Neural cell (in vitro differentiated cells): ENCODE measurements around the gene STEAP1B. TPM values are rescaled to one million over a fixed set of nuclear protein-coding genes. Genes with fewer than 3 reads are reported as not detected.

Experiments used
- H2AFZ ChIP-seq: fragments of 200-600, 300-800 bp; sonication (generic), shearing (Covaris generic); 2 replicates; pipeline ENCODE4 v1.6.0; 2014; ENCODE audit warnings: low read depth, mild to moderate bottlenecking, antibody characterized with exemption, low read length, moderate library complexity
- H3F3A ChIP-seq: fragments of 200-600 bp; shearing (Covaris generic); 2 replicates; pipeline ENCODE4 v1.6.1; 2016; ENCODE audit warnings: mild to moderate bottlenecking, moderate library complexity, mixed read lengths, antibody characterized with exemption, low read length; ENCODE audit not compliant: insufficient read depth, poor library complexity, severe bottlenecking
- H3K27ac ChIP-seq: fragments of 200-600, 300-800 bp; sonication (generic), shearing (Covaris generic); 2 replicates; pipeline ENCODE4 v1.5.1; 2014; ENCODE audit warnings: mild to moderate bottlenecking, low read length, moderate library complexity
- H3K27me3 ChIP-seq: fragments of 300-800, 200-600 bp; sonication (generic), shearing (Covaris generic); 2 replicates; pipeline ENCODE4 v1.6.0; 2014; ENCODE audit warnings: mild to moderate bottlenecking, low read depth, low read length, moderate library complexity; ENCODE audit not compliant: insufficient read depth
- H3K36me3 ChIP-seq: fragments of 300-800, 200-600 bp; sonication (generic), shearing (Covaris generic); 2 replicates; pipeline ENCODE4 v1.5.1; 2014; ENCODE audit warnings: mild to moderate bottlenecking, antibody characterized with exemption, low read length, moderate library complexity; ENCODE audit not compliant: insufficient read depth
- H3K4me2 ChIP-seq: fragments of 300-800, 200-600 bp; sonication (generic), shearing (Covaris generic); 2 replicates; pipeline ENCODE4 v1.6.0; 2014; ENCODE audit warnings: mild to moderate bottlenecking, low read length
- H3K4me3 ChIP-seq: fragments of 300-800, 200-600 bp; sonication (generic), shearing (Covaris generic); 2 replicates; pipeline ENCODE4 v1.5.1; 2014; ENCODE audit warnings: mild to moderate bottlenecking, low read length, moderate library complexity
- H3K79me2 ChIP-seq: fragments of 200-600 bp; shearing (Covaris generic); replicated peaks from 2 replicates; pipeline ENCODE4 v1.6.0; 2014; ENCODE audit warnings: mild to moderate bottlenecking, low read length, moderate library complexity; ENCODE audit not compliant: insufficient read depth
- H3K9ac ChIP-seq: fragments of 300-800, 200-600 bp; sonication (generic), shearing (Covaris generic); 2 replicates; pipeline ENCODE4 v1.6.1; 2016; ENCODE audit warnings: mild to moderate bottlenecking, low read length, mixed read lengths
- H3K9me2 ChIP-seq: fragments of 200-600 bp; shearing (Covaris generic); 2 replicates; pipeline ENCODE4 v1.6.1; 2016; ENCODE audit warnings: mild to moderate bottlenecking, low read length, mixed read lengths; ENCODE audit not compliant: insufficient read depth
- H3K9me3 ChIP-seq: fragments of 200-600, 300-800 bp; sonication (generic), shearing (Covaris generic); 2 replicates; pipeline ENCODE4 v1.6.1; 2016; ENCODE audit warnings: mild to moderate bottlenecking, mixed run types, low read length, moderate library complexity, mixed read lengths
- H4K20me1 ChIP-seq: fragments of 200-600 bp; shearing (Covaris generic); 2 replicates; pipeline ENCODE4 v1.6.1; 2016; ENCODE audit warnings: mild to moderate bottlenecking, mixed run types; ENCODE audit not compliant: insufficient read depth
- CTCF ChIP-seq: fragments of 450-650 bp; IDR thresholded peaks from 2 replicates; pipeline ENCODE4 v1.5.1; 2014; ENCODE audit warnings: antibody characterized with exemption, mild to moderate bottlenecking, moderate library complexity; ENCODE audit not compliant: poor library complexity, severe bottlenecking
- EP300 ChIP-seq: fragments of 450-650 bp; conservative IDR thresholded peaks from 2 replicates; pipeline ENCODE4 v1.6.1; 2014; ENCODE audit warnings: antibody characterized with exemption, mild to moderate bottlenecking, moderate library complexity; ENCODE audit not compliant: poor library complexity, severe bottlenecking
- EZH2 ChIP-seq: fragments of 200-600, 300-800 bp; shearing (Covaris generic), sonication (generic); IDR thresholded peaks from 2 replicates; pipeline ENCODE4 v1.6.1; 2014; ENCODE audit warnings: antibody characterized with exemption, low read length, borderline replicate concordance, mild to moderate bottlenecking; ENCODE audit not compliant: insufficient read depth, poor library complexity, severe bottlenecking
- MXI1 ChIP-seq: fragments of 450-650 bp; conservative IDR thresholded peaks from 2 replicates; pipeline ENCODE4 v1.6.1; 2014; ENCODE audit warnings: antibody characterized with exemption, mild to moderate bottlenecking; ENCODE audit not compliant: poor library complexity, severe bottlenecking
- POLR2AphosphoS5 ChIP-seq: IDR thresholded peaks from 2 replicates; pipeline ENCODE4 v1.6.1; 2012
- RAD21 ChIP-seq: fragments of 450-650 bp; conservative IDR thresholded peaks from 2 replicates; pipeline ENCODE4 v1.6.1; 2014; ENCODE audit warnings: antibody characterized with exemption, mild to moderate bottlenecking, moderate library complexity
- REST ChIP-seq: IDR thresholded peaks from 2 replicates; pipeline ENCODE4 v1.6.1; 2012; ENCODE audit warnings: borderline replicate concordance
- TAF1 ChIP-seq: IDR thresholded peaks from 2 replicates; pipeline ENCODE4 v1.6.1; 2012; ENCODE audit warnings: low read depth
- polyA plus RNA-seq: library from polyadenylated mRNA; depleted of rRNA; stranded (reverse); fragments of >200 nt; gene quantifications from 2 replicates; pipeline ENCODE4 v1.2.3, GENCODE V29; 2014

STEAP1B gene
- polyA plus RNA-seq, 1 donor from 2014 or later, result 0.51 TPM

DNA sequence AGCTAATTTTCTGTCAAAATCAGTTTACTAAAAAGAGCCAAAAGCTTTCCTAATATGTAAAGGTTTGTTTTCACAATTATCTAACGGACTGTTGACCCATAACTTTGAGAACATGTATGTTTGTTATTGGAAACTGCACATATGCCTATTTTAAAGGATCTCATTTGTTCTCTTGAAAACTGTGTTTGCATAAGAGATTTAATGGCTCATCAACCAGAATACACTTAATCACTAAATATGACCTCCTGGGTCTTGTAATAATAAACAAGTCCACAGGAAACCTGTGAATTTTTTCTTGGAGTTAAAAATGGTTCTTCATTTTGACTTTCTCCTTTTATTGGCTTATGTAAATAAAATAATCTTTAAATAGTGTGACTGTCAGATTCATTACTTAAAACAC lies 48.3 kb upstream of the STEAP1B start:
- Histone ChIP-seq H2AFZ (no peak overlapping the region), H3K27ac (no peak overlapping the region), H3F3A (no peaks in the 10 kb centered on the region), H3K27me3 (peaks cover 16% of the 10 kb centered on the region), H3K9me3 (no peaks in the 10 kb centered on the region), H3K4me2 (no peak overlapping the region), H3K79me2 (no peaks in the 10 kb centered on the region), H4K20me1 (no peaks in the 10 kb centered on the region), H3K36me3 (no peaks in the 10 kb centered on the region), H3K4me3 (no peak overlapping the region), H3K9me2 (no peaks in the 10 kb centered on the region), H3K9ac (no peak overlapping the region)
- no peak for TF ChIP-seq EP300
- no peak for TF ChIP-seq CTCF
- no peak for TF ChIP-seq MXI1
- no peak for TF ChIP-seq REST
- TF ChIP-seq RAD21, result no peak

DNA sequence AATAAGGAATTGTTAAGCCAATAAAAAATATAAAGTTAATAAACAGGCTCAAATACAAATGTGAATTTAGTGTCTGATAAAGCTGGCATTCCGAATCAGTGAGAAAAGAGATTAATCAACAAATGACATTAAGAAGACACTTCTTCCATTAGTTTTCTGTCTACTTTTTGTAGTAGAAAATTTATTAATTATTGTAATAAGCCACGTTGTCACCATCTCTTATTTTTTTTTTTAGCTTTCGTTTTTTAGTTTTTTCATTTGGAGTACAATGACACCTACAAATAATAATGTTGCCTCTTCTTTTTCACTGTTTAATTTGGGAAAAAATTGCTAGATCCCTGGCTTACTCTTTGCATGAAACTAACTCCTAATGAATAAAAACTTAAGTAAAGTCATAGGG lies 46.8 kb upstream of the STEAP1B start:
- H3K79me2 ChIP-seq, result no peaks in the 10 kb centered on the region
- H3K9me2 ChIP-seq, result no peaks in the 10 kb centered on the region
- H2AFZ ChIP-seq, result no peak overlapping the region
- H3K9ac ChIP-seq, result no peak overlapping the region
- no peaks in the 10 kb centered on the region for H4K20me1 ChIP-seq
- no peaks in the 10 kb centered on the region for H3K36me3 ChIP-seq
- TF ChIP-seq RAD21 (no peak), EP300 (no peak), POLR2AphosphoS5 (no peak), TAF1 (no peak), MXI1 (no peak), EZH2 (no peak)
- no peaks in the 10 kb centered on the region for H3F3A ChIP-seq
- H3K4me3 ChIP-seq, result no peak overlapping the region
- no peak overlapping the region for H3K27ac ChIP-seq
- H3K9me3 ChIP-seq, result no peaks in the 10 kb centered on the region
- peaks cover 16% of the 10 kb centered on the region for H3K27me3 ChIP-seq
- no peak overlapping the region for H3K4me2 ChIP-seq

GRCh38 chr7:22545529-22545928 lies 45.5 kb upstream of the STEAP1B start:
- H3K9me3 ChIP-seq, result no peaks in the 10 kb centered on the region
- H3K36me3 ChIP-seq, result no peaks in the 10 kb centered on the region
- H3K9ac ChIP-seq, result no peak overlapping the region
- H3K79me2 ChIP-seq, result no peaks in the 10 kb centered on the region
- H3K4me3 ChIP-seq, result no peak overlapping the region
- no peak overlapping the region for H2AFZ ChIP-seq
- H3F3A ChIP-seq, result no peaks in the 10 kb centered on the region
- TF ChIP-seq CTCF (no peak), POLR2AphosphoS5 (no peak)
- no peak overlapping the region for H3K27ac ChIP-seq
- no peaks in the 10 kb centered on the region for H3K9me2 ChIP-seq
- peaks cover 13% of the 10 kb centered on the region for H3K27me3 ChIP-seq
- no peaks in the 10 kb centered on the region for H4K20me1 ChIP-seq
- H3K4me2 ChIP-seq, result no peak overlapping the region
